ENCODE measurements around the gene BLMH.

DNA sequence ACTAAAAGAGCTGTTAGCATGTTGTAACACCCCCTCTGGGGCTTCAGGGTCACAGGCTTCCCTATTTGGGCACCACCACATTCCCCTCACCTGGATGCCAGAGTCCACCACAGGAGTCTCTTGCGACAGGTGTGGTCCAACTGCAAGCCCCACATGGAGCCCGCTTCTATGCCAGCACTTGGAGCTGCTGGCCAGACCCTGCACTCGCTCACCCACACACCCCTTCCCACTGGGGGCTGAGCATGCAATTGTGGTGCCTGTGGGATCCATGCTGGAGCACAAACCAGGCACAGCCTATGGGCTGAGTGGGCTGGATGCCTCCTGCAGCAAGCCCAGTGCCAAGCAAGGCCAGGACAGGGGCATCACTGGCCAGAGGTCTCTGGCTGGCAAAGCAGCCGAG lies 6.0 kb upstream of the BLMH start:
- no peak for TF ChIP-seq POLR2AphosphoS5 (IDR thresholded peaks at IDR 0.05)
- TF ChIP-seq, protein P1, sequence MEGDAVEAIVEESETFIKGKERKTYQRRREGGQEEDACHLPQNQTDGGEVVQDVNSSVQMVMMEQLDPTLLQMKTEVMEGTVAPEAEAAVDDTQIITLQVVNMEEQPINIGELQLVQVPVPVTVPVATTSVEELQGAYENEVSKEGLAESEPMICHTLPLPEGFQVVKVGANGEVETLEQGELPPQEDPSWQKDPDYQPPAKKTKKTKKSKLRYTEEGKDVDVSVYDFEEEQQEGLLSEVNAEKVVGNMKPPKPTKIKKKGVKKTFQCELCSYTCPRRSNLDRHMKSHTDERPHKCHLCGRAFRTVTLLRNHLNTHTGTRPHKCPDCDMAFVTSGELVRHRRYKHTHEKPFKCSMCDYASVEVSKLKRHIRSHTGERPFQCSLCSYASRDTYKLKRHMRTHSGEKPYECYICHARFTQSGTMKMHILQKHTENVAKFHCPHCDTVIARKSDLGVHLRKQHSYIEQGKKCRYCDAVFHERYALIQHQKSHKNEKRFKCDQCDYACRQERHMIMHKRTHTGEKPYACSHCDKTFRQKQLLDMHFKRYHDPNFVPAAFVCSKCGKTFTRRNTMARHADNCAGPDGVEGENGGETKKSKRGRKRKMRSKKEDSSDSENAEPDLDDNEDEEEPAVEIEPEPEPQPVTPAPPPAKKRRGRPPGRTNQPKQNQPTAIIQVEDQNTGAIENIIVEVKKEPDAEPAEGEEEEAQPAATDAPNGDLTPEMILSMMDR (IDR thresholded peaks at IDR 0.05), result no peak
- no peak for TF ChIP-seq POLR2A (IDR thresholded peaks at IDR 0.05)

Data from suprapubic skin (tissue), 4 donors.